Gastrocnemius medialis (tissue), 4 donors: Measurements from ENCODE around the gene ELANE. TPM values are rescaled to one million over a fixed set of nuclear protein-coding genes. Genes with fewer than 3 reads are reported as not detected.

Experiments
- ATAC-seq, 2 donors: fragments of 150-250 bp; one replicate each; pipeline ENCODE4 v1.9.1; 2016
- DNase-seq, 2 donors: peaks; one replicate each; pipeline ENCODE4 v3.0.0-alpha.2; 2019
- H3K27ac ChIP-seq, 4 donors: fragments of 200-600 bp; sonication (generic); 1 replicate in 1 of 4; 2 replicates in 3 of 4; pipeline ENCODE4 v1.5.1; 2016 to 2018; ENCODE audit warnings: mild to moderate bottlenecking in 2 of 4, moderate library complexity in 1 of 4
- H3K27me3 ChIP-seq, 3 donors: fragments of 200-600 bp; sonication (generic) in 2 of 3; 1 replicate in 1 of 3; 2 replicates in 2 of 3; pipeline versions ENCODE4 v1.5.1 to v1.6.0; 2016 to 2019; ENCODE audit warnings: mild to moderate bottlenecking in 1 of 3, moderate library complexity in 1 of 3
- H3K36me3 ChIP-seq, 2 donors: fragments of 200-600 bp; sonication (generic) in 1 of 2; one replicate each; pipeline ENCODE4 v1.5.1; 2017 to 2018
- H3K4me1 ChIP-seq, 2 donors: fragments of 200-600 bp; sonication (generic) in 1 of 2; one replicate each; pipeline ENCODE4 v1.5.1; 2016 to 2017; ENCODE audit warnings: mild to moderate bottlenecking in 2 of 2
- H3K4me3 ChIP-seq, 4 donors: fragments of 200-600 bp; sonication (generic) in 3 of 4; 1 replicate in 1 of 4; 2 replicates in 3 of 4; pipeline ENCODE4 v1.5.1; 2016 to 2019; ENCODE audit warnings: mild to moderate bottlenecking in 2 of 4
- H3K9me3 ChIP-seq, 3 donors: fragments of 200-600 bp; sonication (generic) in 2 of 3; 1 replicate in 1 of 3; 2 replicates in 2 of 3; pipeline ENCODE4 v1.5.1; 2016 to 2019
- CTCF ChIP-seq, 5 experiments: fragments of 450-650 bp in 3 of 5; fragments of 200-600 bp in 2 of 5; sonication (generic) in 2 of 5; IDR thresholded peaks in 4 of 5; conservative IDR thresholded peaks in 1 of 5; 1 replicate in 4 of 5; 2 replicates in 1 of 5; pipeline ENCODE4 v1.5.1; 2016 to 2019; ENCODE audit warnings: antibody characterized with exemption in 5 of 5, mild to moderate bottlenecking in 3 of 5, moderate library complexity in 3 of 5
- POLR2A ChIP-seq, 2 donors: fragments of 450-650 bp; IDR thresholded peaks; one replicate each; pipeline ENCODE4 v1.6.1; 2017; ENCODE audit warnings: antibody characterized with exemption in 2 of 2, mild to moderate bottlenecking in 2 of 2, moderate library complexity in 2 of 2
- in situ Hi-C, 4 donors: fragments of 200-750 bp; cut with MboI; loops; one replicate each; pipeline versions ENCODE4 v1.15.0 to v1.8.0; 2017; ENCODE audit warnings: low sequenced_read_pairs in 4 of 4
- intact Hi-C: fragments of 100-400 bp; cut with DNase I; formaldehyde crosslinking; loops from one replicate; pipeline ENCODE4 v1.15.1; 2023; ENCODE audit warnings: low total_unique reads
- total RNA-seq, 4 donors: library from RNA; depleted of rRNA; stranded (reverse); fragments of >200 nt; gene quantifications; one replicate each; pipeline versions ENCODE4 v1.1.0 to v1.2.3, GENCODE V29; 2016

ELANE gene
- total RNA-seq, 4 donors from 2014 or later, result 0.46 to 0.84 TPM; not detected in 2

- Histone ChIP-seq H3K27ac (no peak overlapping the region), H3K36me3 (peaks cover 0 to 53% of the 10 kb centered on the region in 2 donors), H3K4me1 (no peaks in the 10 kb centered on the region), H3K27me3 (no peaks in the 10 kb centered on the region), H3K4me3 (no peak overlapping the region), H3K9me3 (no peaks in the 10 kb centered on the region)
- intact Hi-C loops (no loop called here), in situ Hi-C loops (no loop called here)
- no peak for DNase-seq
- ATAC-seq, result no peak
- no peak for TF ChIP-seq CTCF (IDR thresholded peaks at IDR 0.05 in 4 of 5, conservative IDR thresholded peaks at IDR 0.05 in 1 of 5)
- TF ChIP-seq POLR2A (IDR thresholded peaks at IDR 0.05), result no peak
These were observed 27.8 kb downstream of the ELANE start for GRCh38 chr19:879711-880438.

GRCh38 chr19:881385-882071 is 29.4 kb downstream of the ELANE start:
- ATAC-seq (no peak), DNase-seq (no peak)
- TF ChIP-seq CTCF (IDR thresholded peaks at IDR 0.05 in 4 of 5, conservative IDR thresholded peaks at IDR 0.05 in 1 of 5) (no peak), POLR2A (IDR thresholded peaks at IDR 0.05) (no peak)
- Histone ChIP-seq H3K9me3 (no peaks in the 10 kb centered on the region), H3K27ac (no peak overlapping the region), H3K27me3 (no peaks in the 10 kb centered on the region), H3K36me3 (peaks cover 0 to 70% of the 10 kb centered on the region in 2 donors), H3K4me3 (no peak overlapping the region), H3K4me1 (no peaks in the 10 kb centered on the region)
- in situ Hi-C loops (no loop called here), intact Hi-C loops (no loop called here)

- intact Hi-C loops (no loop called here), in situ Hi-C loops (no loop called here)
- Histone ChIP-seq H3K27ac (no peak overlapping the region), H3K4me3 (no peak overlapping the region), H3K27me3 (no peaks in the 10 kb centered on the region), H3K4me1 (no peaks in the 10 kb centered on the region), H3K36me3 (peaks cover 0 to 74% of the 10 kb centered on the region in 2 donors), H3K9me3 (no peaks in the 10 kb centered on the region)
- TF ChIP-seq CTCF (IDR thresholded peaks at IDR 0.05 in 4 of 5, conservative IDR thresholded peaks at IDR 0.05 in 1 of 5) (no peak), POLR2A (IDR thresholded peaks at IDR 0.05) (no peak)
- ATAC-seq (no peak), DNase-seq (no peak)
These were observed 30.9 kb downstream of the ELANE start for GRCh38 chr19:882871-883497.

- in situ Hi-C loops (no loop called here), intact Hi-C loops (no loop called here)
- no peak for TF ChIP-seq CTCF (IDR thresholded peaks at IDR 0.05 in 4 of 5, conservative IDR thresholded peaks at IDR 0.05 in 1 of 5)
- no peak for TF ChIP-seq POLR2A (IDR thresholded peaks at IDR 0.05)
- Histone ChIP-seq H3K27ac (no peak overlapping the region), H3K9me3 (no peaks in the 10 kb centered on the region), H3K4me1 (no peaks in the 10 kb centered on the region), H3K27me3 (no peaks in the 10 kb centered on the region), H3K4me3 (no peak overlapping the region), H3K36me3 (peaks cover 0 to 74% of the 10 kb centered on the region in 2 donors)
- DNase-seq (no peak), ATAC-seq (no peak)
These were observed 31.6 kb downstream of the ELANE start for GRCh38 chr19:883661-884211.
